Right atrium auricular region (tissue), 2 donors: ENCODE data around the gene MICALL2. TPM values are rescaled to one million over a fixed set of nuclear protein-coding genes. Genes with fewer than 3 reads are reported as not detected.

Experiments
- DNase-seq: peaks from one replicate; pipeline ENCODE4 v3.0.0-alpha.2; 2019; ENCODE audit warnings: low spot score
- H3K27ac ChIP-seq, 2 donors: fragments of 200-600 bp; sonication (generic); 1 replicate in 1 of 2; 2 replicates in 1 of 2; pipeline ENCODE4 v1.5.1; 2016 to 2019
- H3K27me3 ChIP-seq, 2 donors: fragments of 200-600 bp; sonication (generic); one replicate each; pipeline versions ENCODE4 v1.5.1 to v1.6.0; 2017 to 2019
- H3K36me3 ChIP-seq: fragments of 200-600 bp; sonication (generic); one replicate; pipeline ENCODE4 v1.5.1; 2016
- H3K4me1 ChIP-seq, 2 donors: fragments of 200-600 bp; sonication (generic); one replicate each; pipeline versions ENCODE4 v1.5.1 to v1.6.0; 2017 to 2019
- H3K4me3 ChIP-seq, 2 donors: fragments of 200-600 bp; sonication (generic); 1 replicate in 1 of 2; 2 replicates in 1 of 2; pipeline ENCODE4 v1.5.1; 2017 to 2019; ENCODE audit warnings: mild to moderate bottlenecking in 1 of 2, moderate library complexity in 1 of 2
- H3K9me3 ChIP-seq, 2 donors: fragments of 200-600 bp; sonication (generic); one replicate each; pipeline ENCODE4 v1.5.1; 2019
- CTCF ChIP-seq, 2 donors: fragments of 200-600 bp; sonication (generic); IDR thresholded peaks; one replicate each; pipeline ENCODE4 v1.5.1; 2019; ENCODE audit warnings: antibody characterized with exemption in 2 of 2
- total RNA-seq, 2 donors: library from RNA; depleted of rRNA; stranded (reverse); fragments of >200 nt; gene quantifications; one replicate each; pipeline ENCODE4 v1.1.0, GENCODE V29; 2016

The MICALL2 gene
- total RNA-seq, 2 donors from 2014 or later = 3.6 to 9.4 TPM

DNA sequence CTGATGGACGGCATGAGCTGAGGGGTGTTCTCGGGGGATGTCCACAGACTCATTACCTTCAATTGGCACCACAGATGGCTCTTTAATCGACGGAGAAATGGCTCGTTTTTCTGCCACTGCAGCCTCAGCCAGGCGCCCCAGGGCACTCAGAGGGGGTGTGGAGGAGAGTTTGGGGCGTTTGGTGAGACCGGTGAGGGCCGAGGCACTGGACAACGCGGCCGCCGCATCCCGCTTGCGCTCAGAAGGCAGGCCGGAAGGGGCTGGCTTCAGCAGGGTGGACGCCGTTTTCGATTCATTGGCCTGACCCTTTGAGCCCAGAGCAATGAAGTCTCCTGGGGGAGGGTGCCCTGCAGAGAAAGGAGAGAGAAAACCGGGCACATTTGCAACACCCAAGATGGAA lies 43.6 kb upstream of the MICALL2 start:
- Histone ChIP-seq H3K27me3 (no peaks in the 10 kb centered on the region), H3K4me3 (peak overlapping the region in 1 of 2 donors; percentile 100), H3K27ac (no peak overlapping the region), H3K9me3 (no peaks in the 10 kb centered on the region), H3K4me1 (peaks cover 0 to 27% of the 10 kb centered on the region in 2 donors), H3K36me3 (peaks cover 38% of the 10 kb centered on the region)
- DNase-seq = no peak
- TF ChIP-seq CTCF (IDR thresholded peaks at IDR 0.05) = no peak

- no peak overlapping the region for H3K27ac ChIP-seq
- no peak for DNase-seq
- no peaks in the 10 kb centered on the region for H3K27me3 ChIP-seq
- no peak overlapping the region for H3K4me3 ChIP-seq
- H3K4me1 ChIP-seq = peaks cover 0 to 23% of the 10 kb centered on the region in 2 donors
- peaks cover 49% of the 10 kb centered on the region for H3K36me3 ChIP-seq
- H3K9me3 ChIP-seq = no peaks in the 10 kb centered on the region
- no peak for TF ChIP-seq CTCF (IDR thresholded peaks at IDR 0.05)
Measured at GRCh38 chr7:1501487-1502270, 42.4 kb upstream of the MICALL2 start.

DNA sequence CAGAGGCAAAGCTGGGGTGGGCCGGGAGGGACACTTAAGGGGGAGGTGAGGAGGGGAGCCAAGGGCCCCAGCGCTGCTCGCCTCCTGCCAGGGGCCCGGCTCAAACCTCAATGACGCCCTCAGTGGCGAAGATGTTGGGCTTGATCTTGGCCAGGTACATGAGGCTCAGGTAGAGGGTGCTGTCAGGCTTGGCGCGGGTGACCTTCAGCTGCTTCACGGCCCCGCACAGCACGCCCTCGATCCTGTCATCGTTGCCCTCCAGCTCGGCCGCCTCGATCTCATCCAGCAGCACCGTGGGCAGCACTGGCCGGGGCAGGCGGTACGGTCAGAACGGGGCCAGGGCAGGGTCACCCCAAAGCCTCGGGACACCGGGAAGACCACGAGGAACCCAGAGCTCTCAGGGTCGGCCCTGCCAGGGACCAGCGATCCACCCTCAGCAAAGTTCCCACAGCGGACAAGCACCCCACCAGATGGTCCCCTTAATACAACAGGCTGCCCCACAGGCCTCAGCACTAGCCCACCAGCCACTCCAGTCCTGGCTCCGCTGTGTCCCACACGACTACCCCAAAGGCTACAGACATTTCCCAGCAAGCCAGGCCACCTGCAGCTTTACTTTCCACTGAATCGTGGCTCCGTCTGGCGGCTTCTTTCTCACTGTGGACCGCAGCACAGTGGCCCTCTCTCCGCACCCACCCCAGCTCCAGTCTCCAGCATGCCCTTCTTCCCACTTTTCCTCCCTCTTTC lies 41.0 kb upstream of the MICALL2 start:
- DNase-seq = no peak
- H3K4me1 ChIP-seq = peaks cover 0 to 21% of the 10 kb centered on the region in 2 donors
- no peak for TF ChIP-seq CTCF (IDR thresholded peaks at IDR 0.05)

DNA sequence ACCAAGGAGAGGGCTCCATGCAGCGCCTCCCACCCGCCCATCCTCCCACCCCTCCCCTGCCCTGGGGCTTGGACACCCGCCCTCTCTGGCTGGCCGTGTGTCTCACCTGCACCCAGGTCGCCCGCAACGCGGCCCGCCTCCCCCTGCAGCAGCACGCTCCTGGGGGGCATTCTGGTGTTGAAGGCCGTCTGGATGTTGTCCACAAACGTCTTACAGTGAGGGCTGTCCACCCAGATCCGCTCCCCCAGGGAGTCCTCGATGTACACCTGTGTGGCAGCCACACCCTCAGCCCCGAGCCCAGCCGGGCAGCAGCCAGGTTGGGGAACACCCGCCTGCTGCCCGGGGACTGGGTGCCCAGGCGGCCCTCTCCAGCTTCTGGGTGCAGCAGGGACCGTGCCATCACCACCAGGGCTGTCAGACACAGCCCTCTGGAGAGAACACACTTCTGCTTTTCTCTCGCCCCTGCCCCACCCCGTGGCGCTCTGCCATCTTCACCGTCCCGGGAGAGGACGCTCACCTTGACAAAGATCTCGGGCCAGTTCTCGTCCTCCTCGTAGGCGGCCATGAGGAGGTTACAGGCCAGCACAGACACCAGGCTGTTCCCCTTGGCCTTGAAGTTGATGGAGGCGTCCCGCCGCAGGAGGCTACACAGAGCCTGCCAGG lies 40.2 kb upstream of the MICALL2 start:
- Histone ChIP-seq H3K27ac (no peak overlapping the region), H3K36me3 (peaks cover 69% of the 10 kb centered on the region), H3K27me3 (no peaks in the 10 kb centered on the region), H3K4me1 (peaks cover 0 to 21% of the 10 kb centered on the region in 2 donors), H3K9me3 (no peaks in the 10 kb centered on the region), H3K4me3 (no peak overlapping the region)
- TF ChIP-seq CTCF (IDR thresholded peaks at IDR 0.05) = no peak
- DNase-seq = no peak

More for the DNA sequence above, 41.0 kb upstream of the MICALL2 start:
- Histone ChIP-seq H3K36me3 (peaks cover 62% of the 10 kb centered on the region), H3K9me3 (no peaks in the 10 kb centered on the region), H3K4me3 (no peak overlapping the region), H3K27me3 (no peaks in the 10 kb centered on the region), H3K27ac (no peak overlapping the region)

- Histone ChIP-seq H3K4me3 (no peak overlapping the region), H3K36me3 (peaks cover 77% of the 10 kb centered on the region), H3K9me3 (no peaks in the 10 kb centered on the region), H3K4me1 (peaks cover 0 to 19% of the 10 kb centered on the region in 2 donors), H3K27ac (no peak overlapping the region), H3K27me3 (no peaks in the 10 kb centered on the region)
- no peak for TF ChIP-seq CTCF (IDR thresholded peaks at IDR 0.05)
- DNase-seq = no peak
Measured at GRCh38 chr7:1498370-1499305, 39.4 kb upstream of the MICALL2 start.
